GM12892 (cell line): ENCODE results near the gene HOTAIR.

Experiments used
- DNase-seq: peaks from one replicate; pipeline ENCODE4 v3.0.0; 2011; ENCODE audit not compliant: insufficient read length
- FAIRE-seq: peaks from 2 replicates; lab custom pipeline; 2011; peaks lifted over from hg19 to GRCh38; lab: Jason Lieb, UNC
- POLR2A ChIP-seq: IDR thresholded peaks from 2 replicates; pipeline ENCODE4 v1.6.1; 2011; ENCODE audit warnings: low read depth, low read length, control low read depth
- POLR2AphosphoS5 ChIP-seq: IDR thresholded peaks from 2 replicates; pipeline ENCODE4 v1.6.1; 2011; ENCODE audit warnings: low read depth, low read length, control low read depth
- TAF1 ChIP-seq: IDR thresholded peaks from 2 replicates; pipeline ENCODE4 v1.6.1; 2011; ENCODE audit warnings: low read depth, mild to moderate bottlenecking, control low read depth, low read length, borderline replicate concordance

The HOTAIR gene

DNA sequence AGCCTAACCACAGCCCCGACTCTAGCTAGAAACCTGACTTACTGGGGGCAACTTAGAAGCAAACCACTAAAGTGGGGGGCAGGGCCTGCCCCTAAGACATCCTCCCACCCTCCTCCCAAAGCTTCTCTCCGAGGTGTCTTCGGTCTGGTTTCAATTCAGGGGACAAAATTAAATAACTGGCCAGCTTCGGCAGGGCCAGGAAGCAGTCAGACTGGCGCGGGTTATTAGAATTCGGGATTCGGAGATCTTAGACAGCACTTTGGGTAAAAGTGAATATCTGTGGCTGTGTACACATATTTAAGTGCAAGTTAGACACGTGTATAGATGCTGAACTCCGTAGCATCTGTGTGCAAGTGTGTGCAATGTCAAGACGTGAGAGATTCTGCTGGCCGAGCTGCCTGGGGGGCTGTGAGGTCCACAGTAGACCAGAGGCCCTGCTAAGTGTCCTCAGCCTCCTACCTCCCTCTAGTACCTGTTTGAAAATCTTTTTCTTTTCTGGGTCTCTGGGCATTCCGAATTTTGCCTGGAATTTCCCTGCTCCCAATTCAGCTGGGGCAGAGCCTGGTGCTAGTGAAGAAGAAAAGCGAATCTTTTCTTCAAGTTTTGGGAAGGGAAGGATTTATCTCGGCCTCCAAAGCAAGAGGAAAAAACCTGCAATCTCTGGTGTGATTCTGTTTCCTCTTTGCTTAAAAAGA, 6.2 kb upstream of the HOTAIR start:
- DNase-seq: no peak
- FAIRE-seq: peak; percentile 70
- no peak for TF ChIP-seq POLR2AphosphoS5
- no peak for TF ChIP-seq POLR2A
- TF ChIP-seq TAF1: no peak

DNA sequence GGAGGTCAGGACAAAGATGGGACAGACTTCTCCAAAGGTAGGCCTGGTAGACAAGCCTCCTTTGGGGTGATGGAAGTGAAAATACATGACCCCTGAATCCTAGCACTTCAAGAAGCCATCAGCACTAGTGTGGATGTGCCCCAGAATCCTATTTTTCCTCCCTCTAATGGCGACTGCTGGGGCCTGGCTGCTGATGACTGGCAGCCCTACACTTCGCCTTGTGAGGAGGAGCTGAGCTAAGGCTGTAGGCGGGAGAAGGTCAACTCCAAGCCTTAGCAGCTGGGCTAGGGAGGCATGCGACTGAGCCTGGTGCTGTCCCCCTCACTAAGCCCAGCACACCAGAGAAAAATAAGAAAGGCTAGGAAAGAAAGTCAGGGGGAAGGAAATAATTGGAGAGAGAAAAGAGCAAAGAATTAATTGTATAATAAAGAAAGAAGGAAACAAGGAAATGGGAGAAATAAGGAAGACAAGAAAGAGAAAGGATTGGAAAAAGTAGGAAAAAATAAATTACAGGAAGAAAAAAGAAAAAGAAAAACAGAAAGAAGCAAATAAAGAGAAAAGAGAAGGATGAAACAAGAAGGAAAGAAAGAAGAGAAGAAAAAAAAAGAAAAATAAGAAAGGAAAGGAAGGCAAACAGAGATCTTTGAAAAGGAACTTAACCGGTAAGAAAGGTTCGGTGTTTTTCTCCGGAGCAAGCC, 5.5 kb upstream of the HOTAIR start:
- FAIRE-seq (no peak), DNase-seq (no peak)
- no peak for TF ChIP-seq POLR2A
- TF ChIP-seq POLR2AphosphoS5: no peak
- TF ChIP-seq TAF1: no peak

GRCh38 chr12:53978477-53979356, 4.0 kb upstream of the HOTAIR start:
- DNase-seq (no peak), FAIRE-seq (no peak)
- TF ChIP-seq POLR2AphosphoS5 (no peak), POLR2A (no peak), TAF1 (no peak)

GRCh38 chr12:53977596-53978445, 3.1 kb upstream of the HOTAIR start:
- TF ChIP-seq TAF1: no peak
- TF ChIP-seq POLR2AphosphoS5: no peak
- DNase-seq (no peak), FAIRE-seq (peak; percentile 38)

GRCh38 chr12:53976823-53977595, 2.3 kb upstream of the HOTAIR start:
- TF ChIP-seq POLR2A (no peak), TAF1 (no peak), POLR2AphosphoS5 (no peak)
- FAIRE-seq (no peak), DNase-seq (no peak)

DNA sequence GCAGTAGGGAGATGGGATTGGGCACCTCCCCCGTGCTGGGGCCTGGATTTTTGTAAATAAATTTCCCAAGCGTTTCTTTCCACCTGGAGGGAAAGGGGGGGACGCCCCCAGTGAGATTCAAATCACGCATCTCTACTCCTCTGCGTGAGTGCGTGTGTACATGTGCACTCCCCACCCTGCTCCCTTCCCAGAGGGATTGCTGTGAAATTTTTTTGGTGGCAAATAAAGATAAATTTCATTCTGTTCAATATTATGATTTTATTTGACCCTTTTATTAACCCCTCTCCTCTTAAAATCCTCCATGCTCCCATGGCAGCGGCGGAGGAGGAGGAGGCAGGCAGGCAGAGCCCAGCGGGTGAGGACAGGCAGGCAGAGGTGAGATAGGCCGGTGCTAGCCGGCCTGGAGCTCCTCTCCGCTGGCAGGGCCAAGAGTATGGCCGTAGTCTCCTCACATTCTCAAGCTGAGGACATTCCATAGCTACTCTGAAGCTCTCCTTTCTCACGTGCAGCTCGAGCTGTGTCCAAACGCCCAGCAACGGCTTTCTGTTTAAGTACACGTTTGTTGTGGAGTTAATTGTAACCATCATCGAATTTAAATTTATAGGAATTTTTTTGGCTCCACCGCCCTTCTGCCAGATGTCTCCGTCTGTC, 1.5 kb upstream of the HOTAIR start:
- DNase-seq (no peak), FAIRE-seq (no peak)
- TF ChIP-seq POLR2A (no peak), POLR2AphosphoS5 (no peak), TAF1 (no peak)

- no peak for TF ChIP-seq TAF1
- TF ChIP-seq POLR2AphosphoS5: no peak
- TF ChIP-seq POLR2A: no peak
- FAIRE-seq (no peak), DNase-seq (no peak)
These were observed 862 bp upstream of the HOTAIR start for GRCh38 chr12:53975479-53976152.

DNA sequence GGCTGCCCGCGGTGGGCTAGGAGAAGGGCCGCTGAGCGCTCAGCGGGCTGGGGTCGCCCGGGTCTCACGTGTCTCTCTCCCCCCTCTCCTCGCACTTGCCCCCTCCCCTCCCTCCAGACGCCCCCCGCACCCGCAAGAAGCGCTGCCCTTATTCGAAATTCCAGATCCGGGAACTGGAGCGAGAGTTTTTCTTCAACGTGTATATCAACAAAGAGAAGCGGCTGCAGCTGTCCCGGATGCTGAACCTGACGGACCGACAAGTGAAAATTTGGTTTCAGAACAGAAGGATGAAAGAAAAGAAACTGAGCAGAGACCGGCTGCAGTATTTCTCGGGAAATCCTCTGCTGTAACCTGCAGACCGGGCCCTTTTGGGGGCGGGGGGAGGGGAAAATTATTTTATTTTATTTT, 314 bp upstream of the HOTAIR start:
- no peak for FAIRE-seq
- DNase-seq: no peak
- TF ChIP-seq POLR2A (no peak), TAF1 (no peak), POLR2AphosphoS5 (no peak)
